Fibroblast of lung (primary cell): Measurements from ENCODE around the gene NAA30. TPM values are rescaled to one million over a fixed set of nuclear protein-coding genes. Genes with fewer than 3 reads are reported as not detected.

Experiments used
- DNase-seq, 2 donors: peaks; one replicate each; pipeline versions ENCODE4 v3.0.0 to v3.0.0-alpha.2; 2010; ENCODE audit warnings: low read depth in 2 of 2
- H2AFZ ChIP-seq: 2 replicates; pipeline ENCODE4 v1.5.1; 2012; ENCODE audit warnings: low read length, control low read depth, inconsistent platforms
- H3K27ac ChIP-seq: 2 replicates; pipeline ENCODE4 v1.5.1; 2011; ENCODE audit warnings: low read length, control low read depth; ENCODE audit not compliant: insufficient read depth
- H3K27me3 ChIP-seq: 2 replicates; pipeline ENCODE4 v1.5.1; 2011; ENCODE audit warnings: mild to moderate bottlenecking, low read length; ENCODE audit not compliant: control insufficient read depth, insufficient read depth
- H3K36me3 ChIP-seq: 2 replicates; pipeline ENCODE4 v1.5.1; 2011; ENCODE audit warnings: low read length; ENCODE audit not compliant: control insufficient read depth, insufficient read depth
- H3K4me1 ChIP-seq: 2 replicates; pipeline ENCODE4 v1.5.1; 2011; ENCODE audit warnings: low read length; ENCODE audit not compliant: control insufficient read depth, insufficient read depth; ENCODE audit errors: extremely low read depth
- H3K4me2 ChIP-seq: 2 replicates; pipeline ENCODE4 v1.5.1; 2011; ENCODE audit warnings: low read length, control low read depth; ENCODE audit not compliant: insufficient read depth; ENCODE audit errors: extremely low read depth
- H3K4me3 ChIP-seq, 4 experiments: fragments of 200-600 bp in 1 of 4; sonication (generic) in 1 of 4; replicated peaks in 1 of 4; 2 replicates each; pipeline ENCODE4 v1.5.1; 2011 to 2016; ENCODE audit warnings: low read length in 4 of 4, low read depth in 3 of 4, mild to moderate bottlenecking in 3 of 4, control low read depth in 2 of 4, inconsistent platforms in 1 of 4, mixed read lengths in 1 of 4; ENCODE audit not compliant: insufficient read depth in 1 of 4; ENCODE audit errors: control extremely low read depth in 1 of 4
- H3K79me2 ChIP-seq: 2 replicates; pipeline ENCODE4 v1.5.1; 2012; ENCODE audit warnings: mild to moderate bottlenecking, low read length, inconsistent platforms; ENCODE audit not compliant: control insufficient read depth, insufficient read depth
- H3K9ac ChIP-seq: 2 replicates; pipeline ENCODE4 v1.5.1; 2011; ENCODE audit warnings: mild to moderate bottlenecking, low read length, control low read depth; ENCODE audit not compliant: insufficient read depth
- H3K9me3 ChIP-seq: 2 replicates; pipeline ENCODE4 v1.5.1; 2012; ENCODE audit warnings: low read depth, low read length; ENCODE audit not compliant: control insufficient read depth, insufficient read depth
- H4K20me1 ChIP-seq: 2 replicates; pipeline ENCODE4 v1.5.1; 2011; ENCODE audit warnings: low read length; ENCODE audit not compliant: control insufficient read depth, insufficient read depth; ENCODE audit errors: extremely low read depth
- CTCF ChIP-seq, 2 donors: IDR thresholded peaks in 1 of 2; conservative IDR thresholded peaks in 1 of 2; 1 replicate in 1 of 2; 2 replicates in 1 of 2; pipeline ENCODE4 v1.5.1; 2011 to 2012; ENCODE audit warnings: low read length in 2 of 2, control low read depth in 1 of 2, inconsistent platforms in 1 of 2, low read depth in 1 of 2, mild to moderate bottlenecking in 1 of 2
- EZH2 ChIP-seq: IDR thresholded peaks from 2 replicates; pipeline ENCODE4 v1.5.1; 2012; ENCODE audit warnings: low read length, control low read depth, mild to moderate bottlenecking; ENCODE audit errors: missing control alignments
- polyA plus RNA-seq, 2 donors: library from polyadenylated mRNA; depleted of rRNA in 1 of 2; stranded (reverse) in 1 of 2; unstranded in 1 of 2; fragments of >200 nt; gene quantifications; 2 replicates each; pipeline ENCODE4 v1.2.1, GENCODE V29; 2011 to 2012; ENCODE audit warnings: missing spikeins in 1 of 2
- total RNA-seq: library from RNA; depleted of rRNA; stranded (reverse); fragments of >200 nt; gene quantifications from 2 replicates; pipeline ENCODE4 v1.2.1, GENCODE V29; 2014

The NAA30 gene
- total and polyA plus RNA-seq, 2 donors (not counting 1 experiment from before 2014, with no cell fraction given), result 13.8 to 15.2 TPM

GRCh38 chr14:57405562-57405961, 15.2 kb downstream of the NAA30 start:
- Histone ChIP-seq H3K4me1 (no peaks in the 10 kb centered on the region), H3K79me2 (peaks cover 8% of the 10 kb centered on the region), H3K36me3 (peaks cover 3% of the 10 kb centered on the region), H3K4me2 (no peak overlapping the region), H2AFZ (no peak overlapping the region), H4K20me1 (no peaks in the 10 kb centered on the region), H3K9ac (no peak overlapping the region), H3K9me3 (no peaks in the 10 kb centered on the region), H3K27ac (no peak overlapping the region), H3K4me3 (no peak overlapping the region), H3K27me3 (no peaks in the 10 kb centered on the region)
- no peak for DNase-seq
- TF ChIP-seq CTCF (conservative IDR thresholded peaks at IDR 0.05 in 1 of 2, IDR thresholded peaks at IDR 0.05 in 1 of 2; ENCODE audit: low read depth in 1 of 2, low read length in 2 of 2), result no peak

- Histone ChIP-seq H3K27ac (no peak overlapping the region), H2AFZ (no peak overlapping the region), H3K4me1 (no peaks in the 10 kb centered on the region), H3K4me3 (no peak overlapping the region), H3K9me3 (no peaks in the 10 kb centered on the region), H3K9ac (no peak overlapping the region), H3K27me3 (no peaks in the 10 kb centered on the region), H3K36me3 (peaks cover 3% of the 10 kb centered on the region), H3K4me2 (no peak overlapping the region), H3K79me2 (peaks cover 8% of the 10 kb centered on the region), H4K20me1 (no peaks in the 10 kb centered on the region)
- no peak for DNase-seq
- TF ChIP-seq CTCF (conservative IDR thresholded peaks at IDR 0.05 in 1 of 2, IDR thresholded peaks at IDR 0.05 in 1 of 2; ENCODE audit: low read depth in 1 of 2, low read length in 2 of 2) (no peak), EZH2 (no peak)
Measured at GRCh38 chr14:57408037-57408436, 17.7 kb downstream of the NAA30 start.

- no peak for TF ChIP-seq CTCF (conservative IDR thresholded peaks at IDR 0.05 in 1 of 2, IDR thresholded peaks at IDR 0.05 in 1 of 2; ENCODE audit: low read depth in 1 of 2, low read length in 2 of 2)
- TF ChIP-seq EZH2, result no peak
- Histone ChIP-seq H4K20me1 (no peaks in the 10 kb centered on the region), H3K27me3 (no peaks in the 10 kb centered on the region), H3K79me2 (peaks cover 8% of the 10 kb centered on the region), H2AFZ (no peak overlapping the region), H3K9ac (no peak overlapping the region), H3K9me3 (no peaks in the 10 kb centered on the region), H3K4me3 (no peak overlapping the region), H3K4me1 (no peaks in the 10 kb centered on the region), H3K36me3 (peaks cover 3% of the 10 kb centered on the region), H3K4me2 (no peak overlapping the region), H3K27ac (no peak overlapping the region)
- DNase-seq, result no peak
Measured at GRCh38 chr14:57408634-57409033, 18.2 kb downstream of the NAA30 start.
